HG03342 (cell line): Measurements from ENCODE around the gene DCHS2.

ENCODE experiments used
- ATAC-seq: cut with Tn5 transposase; IDR thresholded peaks from one replicate; pipeline ENCODE4 v1.9.1; 2021; ENCODE audit warnings: mild to moderate bottlenecking, moderate library complexity; ENCODE audit not compliant: unreplicated experiment

Gene DCHS2

GRCh38 chr4:154490583-154491340, 837 bp downstream of the DCHS2 start:
- ATAC-seq: peak; percentile 64

- no peak for ATAC-seq
Observed at GRCh38 chr4:154490234-154490582, 1.4 kb downstream of the DCHS2 start.

GRCh38 chr4:154489558-154490233, 1.9 kb downstream of the DCHS2 start:
- ATAC-seq: no peak

- ATAC-seq: no peak
Observed at GRCh38 chr4:154487145-154487544, 4.5 kb downstream of the DCHS2 start.

- ATAC-seq: peak; percentile 100
Observed at GRCh38 chr4:154485127-154485773, 6.3 kb downstream of the DCHS2 start.

- ATAC-seq: peak; percentile 41
Observed at GRCh38 chr4:154478547-154478946, 13.1 kb downstream of the DCHS2 start.

GRCh38 chr4:154478128-154478527, 13.5 kb downstream of the DCHS2 start:
- peak; percentile 84 for ATAC-seq

- ATAC-seq: no peak
Observed at GRCh38 chr4:154476232-154476631, 15.4 kb downstream of the DCHS2 start.

GRCh38 chr4:154475820-154476219, 15.8 kb downstream of the DCHS2 start:
- no peak for ATAC-seq

- ATAC-seq: no peak
Observed at GRCh38 chr4:154473497-154473896, 18.1 kb downstream of the DCHS2 start.

GRCh38 chr4:154472858-154473257, 18.7 kb downstream of the DCHS2 start:
- no peak for ATAC-seq

GRCh38 chr4:154471526-154472331, 19.9 kb downstream of the DCHS2 start:
- ATAC-seq: peak; percentile 76

GRCh38 chr4:154471032-154471431, 20.6 kb downstream of the DCHS2 start:
- peak; percentile 75 for ATAC-seq

GRCh38 chr4:154467886-154468285, 23.7 kb downstream of the DCHS2 start:
- no peak for ATAC-seq

GRCh38 chr4:154466336-154466735, 25.3 kb downstream of the DCHS2 start:
- no peak for ATAC-seq

GRCh38 chr4:154465085-154465484, 26.5 kb downstream of the DCHS2 start:
- ATAC-seq: no peak

GRCh38 chr4:154464654-154465053, 26.9 kb downstream of the DCHS2 start:
- ATAC-seq: no peak

- ATAC-seq: no peak
Observed at GRCh38 chr4:154462081-154462810, 29.4 kb downstream of the DCHS2 start.

GRCh38 chr4:154457471-154457870, 34.1 kb downstream of the DCHS2 start:
- no peak for ATAC-seq

- no peak for ATAC-seq
Observed at GRCh38 chr4:154456889-154457288, 34.7 kb downstream of the DCHS2 start.

- no peak for ATAC-seq
Observed at GRCh38 chr4:154456240-154456639, 35.4 kb downstream of the DCHS2 start.
